ENCODE measurements around the gene SBK2.

GRCh38 chr19:55502197-55502952, 34.6 kb downstream of the SBK2 start:
- TF ChIP-seq CTCF (IDR thresholded peaks at IDR 0.05; ENCODE audit: insufficient read depth, low read length, poor library complexity, severe bottlenecking) (no peak), EZH2phosphoT487 (conservative IDR thresholded peaks at IDR 0.05; ENCODE audit: low read length) (no peak)
